ENCODE measurements around the gene TP53AIP1. TPM values are rescaled to one million over a fixed set of nuclear protein-coding genes. Genes with fewer than 3 reads are reported as not detected.

TP53AIP1 gene
- total and polyA plus RNA-seq, 10 of the 15 experiments (the other 5 are each of a cell fraction or from before 2014, with no cell fraction given): 0.01 TPM; not detected in 9

GRCh38 chr11:128934351-128934750 is 8.3 kb downstream of the TP53AIP1 start (continued):
- TF ChIP-seq ZBTB40 (IDR thresholded peaks at IDR 0.05; ENCODE audit: borderline replicate concordance) (no peak), FOXK2 (IDR thresholded peaks at IDR 0.05) (no peak)
- TF ChIP-seq, protein P1, sequence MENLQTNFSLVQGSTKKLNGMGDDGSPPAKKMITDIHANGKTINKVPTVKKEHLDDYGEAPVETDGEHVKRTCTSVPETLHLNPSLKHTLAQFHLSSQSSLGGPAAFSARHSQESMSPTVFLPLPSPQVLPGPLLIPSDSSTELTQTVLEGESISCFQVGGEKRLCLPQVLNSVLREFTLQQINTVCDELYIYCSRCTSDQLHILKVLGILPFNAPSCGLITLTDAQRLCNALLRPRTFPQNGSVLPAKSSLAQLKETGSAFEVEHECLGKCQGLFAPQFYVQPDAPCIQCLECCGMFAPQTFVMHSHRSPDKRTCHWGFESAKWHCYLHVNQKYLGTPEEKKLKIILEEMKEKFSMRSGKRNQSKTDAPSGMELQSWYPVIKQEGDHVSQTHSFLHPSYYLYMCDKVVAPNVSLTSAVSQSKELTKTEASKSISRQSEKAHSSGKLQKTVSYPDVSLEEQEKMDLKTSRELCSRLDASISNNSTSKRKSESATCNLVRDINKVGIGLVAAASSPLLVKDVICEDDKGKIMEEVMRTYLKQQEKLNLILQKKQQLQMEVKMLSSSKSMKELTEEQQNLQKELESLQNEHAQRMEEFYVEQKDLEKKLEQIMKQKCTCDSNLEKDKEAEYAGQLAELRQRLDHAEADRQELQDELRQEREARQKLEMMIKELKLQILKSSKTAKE (IDR thresholded peaks at IDR 0.05; ENCODE audit: low read depth, poor library complexity, severe bottlenecking): no peak

DNA sequence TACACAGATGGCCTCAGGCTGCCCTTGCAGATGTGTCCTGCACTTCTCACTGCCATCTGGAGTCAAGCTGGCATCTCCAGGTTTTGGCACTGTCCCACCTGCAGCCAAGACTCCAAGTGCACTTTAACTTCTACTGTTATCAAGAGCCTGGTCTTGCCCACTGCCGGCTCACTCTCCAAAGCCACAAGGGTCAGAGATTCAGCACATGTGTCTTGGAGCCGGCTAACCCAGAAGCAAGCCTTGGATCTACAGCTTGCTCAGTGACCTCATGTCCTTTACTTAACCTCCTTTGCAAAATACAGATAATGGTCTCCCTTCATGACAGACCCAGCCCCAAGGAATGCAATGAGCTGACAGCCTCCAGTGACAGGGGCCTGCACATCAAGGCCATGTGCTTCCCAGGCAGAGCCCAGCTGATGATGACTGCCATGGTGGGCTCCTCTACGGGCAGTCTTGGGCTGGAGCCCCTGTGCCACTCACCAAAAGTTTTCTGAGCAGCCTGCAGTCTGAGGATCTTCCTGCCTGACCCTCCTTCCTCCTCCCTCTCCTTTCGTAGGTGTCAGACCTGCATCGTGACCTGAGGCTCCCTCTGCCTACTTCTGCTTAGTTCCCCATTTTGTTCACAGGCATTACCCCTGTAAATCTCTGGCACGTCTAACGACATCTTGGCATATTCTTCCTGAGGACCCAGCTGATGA is 9.0 kb downstream of the TP53AIP1 start:
- POLR2A ChIA-PET: no interaction called here
- RAD21 ChIA-PET (ENCODE audit: unreplicated experiment): interaction anchor here (1.3 kb wide), 1 partner anchor 48 kb away, joined by 3 read pairs; no protein-coding TSS in a partner anchor
- no peak overlapping the region for H3K27ac ChIP-seq (ENCODE audit: control insufficient read depth, insufficient read depth)
- CTCF ChIA-PET: interaction anchor here (0.9 kb wide), 1 partner anchor 47 kb away, joined by 3 read pairs; no protein-coding TSS in a partner anchor
- no peaks in the 10 kb centered on the region for H3K36me3 ChIP-seq (ENCODE audit: control insufficient read depth in 2 of 2, insufficient read depth in 2 of 2, low read length in 1 of 2)
- intact Hi-C loops (cut with micrococcal nuclease; ENCODE audit: unreplicated experiment): no loop called here
- no peak overlapping the region for H3K4me3 ChIP-seq
- in situ Hi-C loops (cut with MboI): no loop called here
- H3K4me2 ChIP-seq (ENCODE audit: control insufficient read depth, insufficient read depth): no peak overlapping the region
- WGBS (ENCODE audit: insufficient coverage, insufficient replicate concordance, low lambda C conversion rate, missing lambda C conversion rate): 31% methylated on average over 7 of the region's 7 CpGs
- no peak overlapping the region for H3K9ac ChIP-seq (ENCODE audit: control insufficient read depth, insufficient read depth, low read length)
- H2AFZ ChIP-seq (ENCODE audit: control insufficient read depth, low read depth, low read length): no peak overlapping the region
- BruUV-seq (replicated peaks): no TSS peak
- FAIRE-seq (no peak), DNase-seq (ENCODE audit: low read depth, low spot score) (no peak), ATAC-seq (no peak)
- no peaks in the 10 kb centered on the region for H3K79me2 ChIP-seq (ENCODE audit: control insufficient read depth, insufficient read depth, low read length)
- peaks cover 5% of the 10 kb centered on the region for H3K4me1 ChIP-seq (ENCODE audit: control insufficient read depth, insufficient read depth, low read length)
- SMC1A ChIA-PET (ENCODE audit: uncharacterized antibody, unreplicated experiment): interaction anchor here (1.7 kb wide), 1 partner anchor 15 kb away, joined by 4 read pairs; no protein-coding TSS in a partner anchor
- H3K27me3 ChIP-seq (replicated peaks in 1 of 2; ENCODE audit: control insufficient read depth in 2 of 2, insufficient read depth in 2 of 2, low read length in 1 of 2): no peaks in the 10 kb centered on the region; a peak in 1 of 4 replicates
- H3K9me3 ChIP-seq (replicated peaks; ENCODE audit: control insufficient read depth, insufficient read depth, low read length): no peaks in the 10 kb centered on the region
- H4K20me1 ChIP-seq (ENCODE audit: control insufficient read depth, insufficient read depth): no peaks in the 10 kb centered on the region
- TF ChIP-seq TARDBP (IDR thresholded peaks at IDR 0.05; ENCODE audit: borderline replicate concordance): no peak
- no peak for TF ChIP-seq RCOR1 (conservative IDR thresholded peaks at IDR 0.05; ENCODE audit: low read depth, low read length)
- TF ChIP-seq FOXM1 (IDR thresholded peaks at IDR 0.05; ENCODE audit: low read depth, low read length): no peak
- no peak for TF ChIP-seq ZBTB11 (CRISPR knock-in tag; IDR thresholded peaks at IDR 0.05)
- no peak for TF ChIP-seq DPF2 (IDR thresholded peaks at IDR 0.05)
- TF ChIP-seq, protein P2, sequence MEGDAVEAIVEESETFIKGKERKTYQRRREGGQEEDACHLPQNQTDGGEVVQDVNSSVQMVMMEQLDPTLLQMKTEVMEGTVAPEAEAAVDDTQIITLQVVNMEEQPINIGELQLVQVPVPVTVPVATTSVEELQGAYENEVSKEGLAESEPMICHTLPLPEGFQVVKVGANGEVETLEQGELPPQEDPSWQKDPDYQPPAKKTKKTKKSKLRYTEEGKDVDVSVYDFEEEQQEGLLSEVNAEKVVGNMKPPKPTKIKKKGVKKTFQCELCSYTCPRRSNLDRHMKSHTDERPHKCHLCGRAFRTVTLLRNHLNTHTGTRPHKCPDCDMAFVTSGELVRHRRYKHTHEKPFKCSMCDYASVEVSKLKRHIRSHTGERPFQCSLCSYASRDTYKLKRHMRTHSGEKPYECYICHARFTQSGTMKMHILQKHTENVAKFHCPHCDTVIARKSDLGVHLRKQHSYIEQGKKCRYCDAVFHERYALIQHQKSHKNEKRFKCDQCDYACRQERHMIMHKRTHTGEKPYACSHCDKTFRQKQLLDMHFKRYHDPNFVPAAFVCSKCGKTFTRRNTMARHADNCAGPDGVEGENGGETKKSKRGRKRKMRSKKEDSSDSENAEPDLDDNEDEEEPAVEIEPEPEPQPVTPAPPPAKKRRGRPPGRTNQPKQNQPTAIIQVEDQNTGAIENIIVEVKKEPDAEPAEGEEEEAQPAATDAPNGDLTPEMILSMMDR (IDR thresholded peaks at IDR 0.05 in 2 of 3, conservative IDR thresholded peaks at IDR 0.05 in 1 of 3; ENCODE audit: control insufficient read depth in 2 of 3, extremely low read depth in 1 of 3, insufficient read depth in 1 of 3, low read depth in 3 of 3, low read length in 3 of 3): no peak

Data from GM12878 (cell line).